ENCODE measurements around the gene ARMH1.
"Not testable (repeated sequence)": the region's sequence is repeated elsewhere in the genome, so short reads cannot be mapped to it uniquely, and the experiment has no call there.

Gene ARMH1

GRCh38 chr1:44696789-44697345 lies 22.4 kb downstream of the ARMH1 start:
- no peak for DNase-seq

- DNase-seq: no peak
Measured at GRCh38 chr1:44698138-44698537, 23.6 kb downstream of the ARMH1 start.

GRCh38 chr1:44699375-44699774 lies 24.9 kb downstream of the ARMH1 start:
- DNase-seq: not testable (repeated sequence)

- no peak for DNase-seq
Measured at GRCh38 chr1:44700573-44700972, 26.1 kb downstream of the ARMH1 start.

- no peak for DNase-seq
Measured at GRCh38 chr1:44701141-44701573, 26.6 kb downstream of the ARMH1 start.

GRCh38 chr1:44705470-44705869 lies 31.0 kb downstream of the ARMH1 start:
- no peak for DNase-seq

GRCh38 chr1:44705938-44706337 lies 31.4 kb downstream of the ARMH1 start:
- DNase-seq: no peak

GRCh38 chr1:44707112-44707881 lies 32.8 kb downstream of the ARMH1 start:
- no peak for DNase-seq

GRCh38 chr1:44707959-44708831 lies 33.7 kb downstream of the ARMH1 start:
- DNase-seq: no peak

GRCh38 chr1:44713321-44713781 lies 38.8 kb downstream of the ARMH1 start:
- no peak for DNase-seq

GRCh38 chr1:44714532-44714931 lies 40.0 kb downstream of the ARMH1 start:
- no peak for DNase-seq

GRCh38 chr1:44714944-44715571 lies 40.5 kb downstream of the ARMH1 start:
- DNase-seq: peak; percentile 57 to 58

- no peak for DNase-seq
Measured at GRCh38 chr1:44717156-44717555, 42.6 kb downstream of the ARMH1 start.

- DNase-seq: no peak
Measured at GRCh38 chr1:44717653-44718052, 43.1 kb downstream of the ARMH1 start.

- DNase-seq: no peak
Measured at GRCh38 chr1:44718091-44718490, 43.6 kb downstream of the ARMH1 start.

- no peak for DNase-seq
Measured at GRCh38 chr1:44719318-44719717, 44.8 kb downstream of the ARMH1 start.

- no peak for DNase-seq
Measured at GRCh38 chr1:44720281-44720680, 45.8 kb downstream of the ARMH1 start.

GRCh38 chr1:44721485-44722361 lies 47.2 kb downstream of the ARMH1 start:
- peak; percentile 69 to 78 for DNase-seq

GRCh38 chr1:44723064-44723463 lies 48.5 kb downstream of the ARMH1 start:
- DNase-seq: no peak

- peak; percentile 30 to 47 for DNase-seq
Measured at GRCh38 chr1:44723496-44724295, 49.2 kb downstream of the ARMH1 start.

GRCh38 chr1:44724296-44724954 lies 49.9 kb downstream of the ARMH1 start:
- DNase-seq: no peak
